ENCODE data around the gene ANKRD9.
"Not testable (repeated sequence)": the region's sequence is repeated elsewhere in the genome, so short reads cannot be mapped to it uniquely, and the experiment has no call there.

The ANKRD9 gene

DNA sequence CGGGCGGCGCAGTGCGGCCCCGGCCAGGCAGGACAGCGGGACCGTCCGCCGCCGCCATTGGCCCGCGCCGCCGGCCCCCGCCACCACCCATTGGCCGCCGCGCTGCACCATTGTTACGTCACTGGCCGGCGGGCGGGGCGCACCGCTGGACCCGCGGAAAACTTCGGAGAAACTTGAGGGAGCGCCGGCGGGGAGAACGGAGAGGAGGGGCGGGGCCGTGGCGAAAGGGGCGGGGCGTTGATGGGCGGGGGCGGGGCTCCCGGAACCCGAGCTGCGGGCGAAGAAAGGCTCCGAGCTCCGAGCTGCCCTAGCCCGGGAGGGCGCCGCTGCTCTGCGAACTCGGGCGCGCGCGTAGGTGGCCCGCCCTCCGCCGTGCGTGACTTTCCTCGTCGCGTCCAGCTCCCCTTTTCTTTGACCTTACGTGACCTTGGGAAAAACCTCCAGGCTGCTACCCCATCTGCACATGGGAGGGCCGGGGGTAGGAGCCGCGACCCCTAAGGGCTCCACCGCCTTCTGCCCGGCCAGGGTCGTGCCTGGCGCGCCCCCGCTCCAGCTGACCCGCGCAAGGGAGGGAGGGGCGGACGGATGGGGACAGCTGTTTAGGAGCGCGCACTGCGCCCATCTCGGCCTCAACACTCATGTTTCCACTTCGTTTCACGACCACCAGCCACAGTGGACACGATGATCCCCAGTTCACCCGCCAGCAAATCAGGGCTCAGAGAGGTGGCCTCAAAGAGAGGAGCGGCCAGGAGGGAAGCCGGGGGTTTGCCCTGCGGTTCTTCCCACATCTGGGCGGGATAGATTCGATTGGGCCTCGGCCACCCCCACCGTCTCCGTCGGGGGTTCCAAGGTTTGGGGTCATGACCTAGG is at the start of gene ANKRD9:
ANKRD9 (minus strand) TSS at position 31 of the 870 bp plus-strand sequence. CDS start 1,887 bp downstream, outside the sequence.
- DNase-seq: peak; percentile 86 to 88

GRCh38 chr14:102558556-102558955 is 49.0 kb upstream of the ANKRD9 start:
- no peak for DNase-seq

DNA sequence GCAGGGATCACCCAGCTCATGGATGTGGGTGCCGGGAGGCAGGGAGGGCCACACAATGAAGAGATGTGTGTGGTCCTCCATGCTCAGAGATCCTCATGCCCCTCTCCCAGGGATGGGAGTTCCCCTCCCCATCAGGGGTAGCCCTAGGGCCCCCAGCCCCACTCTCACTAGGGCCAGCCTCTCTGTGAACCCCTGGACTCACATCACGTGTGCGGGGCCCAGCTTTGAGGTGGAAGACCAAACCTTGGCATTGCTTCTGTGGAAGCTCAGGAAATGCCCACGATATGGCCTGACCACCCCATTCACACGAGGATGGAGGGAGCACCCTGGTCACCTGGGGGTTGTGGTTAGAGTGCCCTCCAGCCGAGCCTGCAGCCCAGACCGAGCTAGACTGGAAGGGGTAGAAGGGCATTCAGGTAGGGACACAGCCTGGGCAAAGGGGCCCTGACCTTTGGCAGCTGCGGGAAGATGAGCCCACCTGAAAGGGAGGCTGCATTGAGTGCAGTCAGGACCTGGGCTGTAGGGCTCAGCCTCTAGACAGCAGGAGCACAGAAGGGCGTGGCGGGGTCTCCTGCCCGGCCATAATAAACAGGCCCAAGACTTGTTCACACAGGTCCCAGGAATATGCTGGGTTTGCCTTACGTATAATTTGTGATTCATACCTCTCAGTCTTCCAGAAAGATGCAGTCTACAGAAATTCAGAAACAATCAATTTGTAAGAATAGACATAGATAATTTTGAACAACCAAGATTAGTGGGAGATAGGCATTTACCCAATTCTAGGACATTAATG is 48.1 kb upstream of the ANKRD9 start:
- DNase-seq: no peak

DNA sequence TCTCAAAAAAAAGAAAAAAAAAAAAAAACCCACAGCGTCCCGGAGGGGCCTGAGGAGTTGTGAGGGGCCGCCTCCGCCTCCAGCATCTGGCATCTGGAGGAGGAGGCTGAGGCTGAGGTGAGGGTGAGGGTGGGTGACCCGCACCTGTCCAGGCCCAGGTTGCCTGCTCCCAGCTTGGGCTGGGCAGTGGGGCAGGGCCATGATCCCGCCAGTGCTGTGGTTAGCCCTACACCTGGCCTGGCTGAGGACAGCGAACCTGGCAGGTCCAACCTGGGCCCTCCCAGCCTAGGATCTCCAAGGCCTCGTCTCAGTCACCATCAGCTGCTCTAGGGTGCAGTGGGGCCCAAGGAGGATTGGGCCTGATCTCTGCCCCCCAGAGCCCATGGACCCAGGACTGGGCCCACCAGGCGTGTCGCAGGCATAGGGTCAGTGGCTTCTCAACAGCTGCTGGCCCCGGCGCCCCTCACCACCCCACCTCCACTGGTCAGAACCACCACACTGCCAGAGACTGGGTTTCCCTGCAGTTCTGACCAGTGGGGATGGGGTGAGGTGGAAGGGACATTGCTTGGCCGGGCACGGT is 46.6 kb upstream of the ANKRD9 start:
- no peak for DNase-seq

- DNase-seq: peak; percentile 53 to 63
These were observed 45.5 kb upstream of the ANKRD9 start for GRCh38 chr14:102554821-102555819.

GRCh38 chr14:102551995-102552705 is 42.6 kb upstream of the ANKRD9 start:
- no peak for DNase-seq

DNA sequence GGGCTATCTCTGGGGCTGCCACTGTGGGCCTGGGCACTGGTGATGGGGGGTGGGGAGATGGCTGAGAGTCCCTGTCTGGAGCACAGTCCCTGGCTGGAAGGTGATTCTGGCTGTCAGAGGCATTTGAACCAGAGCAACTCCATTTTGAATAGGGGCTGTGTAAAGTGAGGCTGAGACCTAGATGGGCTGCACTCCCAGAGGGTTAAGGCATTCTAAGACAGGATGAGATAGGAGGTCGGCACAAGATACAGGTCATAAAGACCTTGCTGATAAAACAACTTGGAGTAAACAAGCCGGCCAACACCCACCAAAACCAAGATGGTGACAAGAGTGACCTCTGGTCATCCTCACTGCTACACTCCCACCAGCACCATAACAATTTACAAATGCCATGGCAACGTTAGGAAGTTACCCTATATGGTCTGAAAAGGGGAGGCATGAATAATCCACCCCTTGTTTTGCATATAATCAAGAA is 41.4 kb upstream of the ANKRD9 start:
- not testable (repeated sequence) for DNase-seq

DNA sequence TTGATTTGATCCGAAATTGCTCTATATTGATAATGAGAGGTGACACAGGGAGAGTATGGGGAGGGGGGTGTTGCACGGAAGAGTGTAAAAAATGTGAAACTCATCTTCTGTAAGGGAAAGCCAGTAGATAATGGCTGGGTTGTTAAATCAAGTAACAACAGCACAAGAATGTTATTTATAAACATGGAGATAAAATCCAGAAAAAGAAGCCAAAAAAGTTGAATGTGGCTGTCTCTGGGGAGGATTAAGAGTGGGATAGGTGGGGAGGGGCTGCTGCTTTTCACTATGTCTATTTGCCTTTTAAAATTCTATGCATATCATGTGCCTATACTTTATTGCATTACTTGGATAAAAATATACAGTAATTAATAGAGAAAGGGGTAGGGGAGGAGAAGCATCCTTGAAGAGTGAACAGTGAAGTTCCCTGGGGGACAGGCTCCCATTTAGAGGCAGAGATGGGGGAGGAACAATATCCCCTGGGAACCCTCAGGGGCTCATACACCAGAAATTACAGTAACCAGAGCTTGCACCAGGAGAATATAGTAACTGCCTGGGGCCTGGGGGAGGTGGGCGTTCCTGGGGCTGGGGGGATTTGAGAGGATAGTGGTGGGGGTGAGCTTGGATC is 39.2 kb upstream of the ANKRD9 start:
- no peak for DNase-seq

GRCh38 chr14:102545461-102546265 is 36.1 kb upstream of the ANKRD9 start:
- DNase-seq: no peak

DNA sequence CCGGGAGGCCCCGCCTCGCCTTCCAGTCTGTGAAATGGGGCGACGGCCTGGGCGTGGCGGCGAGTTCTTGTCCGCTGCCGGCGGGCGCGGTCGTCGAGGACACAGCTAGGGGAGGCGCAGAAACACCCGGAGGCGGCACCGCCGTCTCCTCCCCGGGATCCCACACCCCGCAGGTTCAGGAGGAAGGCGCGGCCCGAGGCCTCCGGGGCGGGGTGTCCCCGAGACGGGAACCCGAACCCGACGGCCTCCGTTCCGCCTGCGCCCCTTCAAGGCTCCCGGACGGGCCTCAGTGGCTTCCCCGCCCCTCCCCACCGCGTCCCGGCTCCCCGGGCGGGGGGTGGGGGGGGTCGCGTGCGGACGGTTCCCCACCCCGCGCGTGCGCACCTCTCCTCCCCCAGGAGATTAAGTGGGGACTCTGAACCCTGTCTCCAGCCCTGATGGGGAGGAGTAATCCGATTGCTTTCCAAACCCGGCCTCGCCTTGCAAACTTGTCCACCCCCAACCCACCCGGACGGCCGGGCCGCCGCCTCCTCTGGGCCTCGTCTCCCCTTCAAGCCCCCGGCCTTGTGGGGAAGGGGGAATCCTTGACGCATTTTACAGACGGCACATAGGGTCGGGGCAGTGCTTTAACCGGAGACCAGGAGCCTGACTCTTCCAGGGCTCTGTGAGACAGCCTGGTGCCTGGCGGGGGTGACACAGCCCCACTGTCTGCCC is 35.3 kb upstream of the ANKRD9 start:
- no peak for DNase-seq

DNA sequence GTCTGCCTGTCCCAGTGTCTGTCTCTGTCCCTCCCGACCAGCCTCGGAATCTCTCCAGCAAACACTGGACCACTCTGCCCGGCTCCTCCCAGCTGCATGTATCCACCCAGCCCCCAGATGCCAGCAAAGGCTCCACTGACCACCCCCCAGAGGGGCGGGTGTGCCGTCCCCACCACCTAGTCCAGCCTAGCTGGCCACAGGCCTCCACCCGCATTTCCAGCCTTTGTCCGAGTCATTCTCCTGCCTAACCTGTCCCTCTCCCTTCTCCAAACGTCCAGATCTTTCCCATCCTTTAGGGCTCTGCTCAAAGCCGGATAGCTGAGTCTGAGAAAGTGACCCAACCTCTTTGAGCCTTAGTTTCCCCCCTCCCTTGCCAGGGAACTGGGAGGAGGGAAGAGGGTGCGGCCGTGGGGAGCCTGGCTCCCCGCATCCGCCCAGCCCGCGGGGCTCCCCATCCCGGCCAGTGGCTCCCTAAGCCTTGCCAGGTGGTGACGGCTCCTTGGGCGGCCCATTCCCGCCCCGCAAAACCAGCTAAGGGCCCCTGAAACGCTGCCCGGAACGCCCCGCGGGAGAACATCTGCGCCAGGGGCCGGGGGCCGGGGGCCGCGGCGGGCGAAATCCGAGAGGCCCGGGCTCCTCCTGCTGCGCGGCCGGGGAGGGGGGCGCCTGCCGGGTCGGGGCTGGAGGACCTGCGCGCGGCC is 34.6 kb upstream of the ANKRD9 start:
- no peak for DNase-seq

- no peak for DNase-seq
These were observed 32.2 kb upstream of the ANKRD9 start for GRCh38 chr14:102541771-102542170.

- not testable (repeated sequence) for DNase-seq
These were observed 31.5 kb upstream of the ANKRD9 start for GRCh38 chr14:102541029-102541491.

- no peak for DNase-seq
These were observed 30.9 kb upstream of the ANKRD9 start for GRCh38 chr14:102540315-102541028.

- DNase-seq: no peak
These were observed 30.2 kb upstream of the ANKRD9 start for GRCh38 chr14:102539544-102540314.

- no peak for DNase-seq
These were observed 29.3 kb upstream of the ANKRD9 start for GRCh38 chr14:102538602-102539543.
